GM21447 (cell line): ENCODE data around the gene RORB.
A peak's percentile ranks its signal among the peaks of the same experiment; 100 is the strongest.

ENCODE experiments used
- ATAC-seq: cut with Tn5 transposase; IDR thresholded peaks from one replicate; pipeline ENCODE4 v1.9.1; 2021; ENCODE audit not compliant: unreplicated experiment

Gene RORB

GRCh38 chr9:74496819-74497747 is at the start of gene RORB:
Gene RORB (plus strand): TSS chr9:74497335. CDS start chr9:74497977, 642 bp downstream.
- ATAC-seq: peak; percentile 75

DNA sequence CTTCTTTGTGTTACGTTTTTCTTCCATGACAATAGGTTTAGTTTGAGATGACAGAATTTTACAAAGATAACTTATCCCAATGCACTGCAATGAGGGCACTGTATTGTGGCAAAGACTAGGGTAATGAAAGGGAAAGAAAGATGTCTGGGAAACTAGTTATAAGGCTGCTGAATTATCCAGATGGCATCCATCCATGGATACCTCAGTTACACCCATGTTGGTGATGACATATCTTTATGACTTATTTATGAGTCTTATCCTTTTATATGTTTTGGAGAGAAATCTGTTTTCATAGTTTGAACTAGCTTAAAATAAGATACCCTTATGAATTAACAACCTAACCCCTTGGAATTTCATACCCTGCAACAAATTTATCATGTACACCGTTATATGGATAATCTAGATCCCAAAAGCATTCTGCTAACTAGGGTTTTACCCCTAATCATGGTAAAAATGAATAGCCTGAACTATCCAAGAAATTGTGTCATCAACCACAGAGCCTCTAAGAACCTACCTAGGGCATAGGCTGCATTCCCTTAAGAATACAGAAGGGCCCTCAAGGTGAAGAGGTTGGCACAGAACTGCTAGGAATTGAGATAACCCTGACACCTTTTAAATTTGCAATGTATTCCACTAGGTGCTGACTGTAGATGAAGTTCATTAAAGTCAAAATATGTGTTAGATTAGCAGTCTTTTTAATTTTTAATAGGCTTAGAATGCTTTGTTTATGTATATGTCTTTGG is 49.5 kb upstream of the RORB start:
- no peak for ATAC-seq

GRCh38 chr9:74449060-74449459 is 48.1 kb upstream of the RORB start:
- ATAC-seq: no peak

- ATAC-seq: no peak
Observed at GRCh38 chr9:74458832-74459231, 38.3 kb upstream of the RORB start.

DNA sequence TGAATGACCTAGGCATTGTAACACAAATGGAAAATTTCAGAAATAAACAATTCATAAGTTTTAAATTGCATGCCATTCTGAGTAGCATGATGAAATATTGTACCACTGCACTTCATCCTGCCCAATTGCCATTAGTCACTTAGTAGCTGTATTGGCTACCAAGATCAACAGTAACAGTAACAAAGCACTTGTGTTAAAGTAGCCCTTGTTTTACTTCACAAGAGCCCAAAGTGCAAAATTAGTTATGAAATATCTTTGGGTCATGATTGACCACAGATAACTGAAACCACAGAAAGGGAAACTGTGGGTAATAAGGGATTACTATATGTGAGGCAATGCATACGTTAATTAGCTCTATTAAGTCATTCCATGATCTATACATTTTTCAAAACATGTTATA is 33.3 kb upstream of the RORB start:
- no peak for ATAC-seq

DNA sequence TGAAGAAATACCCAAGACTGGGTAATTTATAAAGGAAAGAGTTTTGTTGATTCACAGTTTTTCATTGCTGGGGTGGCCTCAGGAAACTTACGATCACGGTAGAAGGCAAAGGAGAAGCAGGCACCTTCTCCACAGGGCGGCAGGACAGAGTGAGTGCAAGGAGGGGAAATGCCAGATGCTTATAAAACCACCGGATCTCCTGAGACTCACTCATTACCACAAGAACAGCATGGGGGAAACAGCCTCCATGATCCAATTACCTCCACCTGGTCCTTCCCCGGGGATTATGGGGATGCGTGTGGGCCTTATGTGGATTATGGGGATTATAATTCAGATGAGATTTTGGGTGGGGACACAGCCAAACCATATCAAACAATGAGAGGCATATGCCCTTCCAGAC is 18.5 kb upstream of the RORB start:
- ATAC-seq: no peak

DNA sequence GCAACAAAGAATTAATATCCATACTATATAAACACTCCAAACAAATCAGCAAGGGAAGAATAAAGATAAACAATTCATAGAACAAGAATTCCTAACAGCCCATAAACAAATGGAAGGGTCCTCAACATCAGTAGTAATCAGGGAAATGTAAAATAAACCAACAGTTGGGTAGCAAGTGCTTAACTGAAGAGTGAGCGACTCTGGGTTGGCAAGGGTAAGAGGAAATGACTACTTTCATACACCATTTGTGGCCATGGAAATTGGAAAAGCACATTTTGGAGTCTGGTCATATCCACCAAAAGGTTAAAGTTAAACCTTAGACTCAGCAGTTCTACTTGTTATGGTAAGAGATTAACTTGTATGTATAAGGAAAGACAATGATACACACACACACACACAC is 17.4 kb upstream of the RORB start:
- no peak for ATAC-seq

DNA sequence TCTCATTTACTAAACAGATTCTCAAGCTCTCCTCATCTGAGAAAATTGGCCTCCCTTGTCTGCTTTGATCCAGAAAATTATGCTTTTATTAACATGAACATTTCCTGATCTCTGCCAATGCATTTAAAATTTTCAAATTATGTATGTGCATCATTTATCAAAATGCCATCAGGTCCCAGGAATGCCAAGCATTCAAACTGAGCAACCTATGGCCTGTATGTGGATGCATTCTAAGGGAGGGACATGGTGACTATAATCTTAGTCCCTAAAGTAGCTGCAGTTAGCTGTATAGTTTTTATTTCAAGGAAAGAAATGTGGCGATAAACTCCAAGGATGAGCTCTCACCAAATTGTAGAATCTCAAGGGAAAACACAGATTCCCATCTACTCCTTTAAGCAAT is 9.7 kb upstream of the RORB start:
- no peak for ATAC-seq

- ATAC-seq: no peak
Observed at GRCh38 chr9:74493512-74493911, 3.6 kb upstream of the RORB start.

GRCh38 chr9:74494490-74494889 is 2.6 kb upstream of the RORB start:
- ATAC-seq: no peak

DNA sequence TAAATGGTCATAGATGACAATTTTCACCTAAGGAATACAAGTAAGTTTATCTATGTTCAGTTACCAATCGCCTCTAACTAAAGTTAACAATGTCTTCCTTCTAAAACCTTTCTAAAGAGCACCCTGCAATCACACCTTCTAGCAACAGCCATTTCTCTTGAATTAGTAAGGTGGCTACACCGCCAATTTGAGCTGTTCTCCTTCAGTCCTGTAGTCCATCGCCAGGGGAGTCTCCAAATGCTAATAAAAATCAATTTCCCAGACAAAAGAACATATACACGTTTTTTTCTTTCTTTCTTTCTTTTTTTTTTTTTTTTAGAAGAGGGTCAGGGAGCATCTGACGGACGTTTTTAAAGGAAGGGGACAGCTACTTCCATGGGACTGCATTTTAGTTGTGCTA is 729 bp upstream of the RORB start:
- no peak for ATAC-seq

DNA sequence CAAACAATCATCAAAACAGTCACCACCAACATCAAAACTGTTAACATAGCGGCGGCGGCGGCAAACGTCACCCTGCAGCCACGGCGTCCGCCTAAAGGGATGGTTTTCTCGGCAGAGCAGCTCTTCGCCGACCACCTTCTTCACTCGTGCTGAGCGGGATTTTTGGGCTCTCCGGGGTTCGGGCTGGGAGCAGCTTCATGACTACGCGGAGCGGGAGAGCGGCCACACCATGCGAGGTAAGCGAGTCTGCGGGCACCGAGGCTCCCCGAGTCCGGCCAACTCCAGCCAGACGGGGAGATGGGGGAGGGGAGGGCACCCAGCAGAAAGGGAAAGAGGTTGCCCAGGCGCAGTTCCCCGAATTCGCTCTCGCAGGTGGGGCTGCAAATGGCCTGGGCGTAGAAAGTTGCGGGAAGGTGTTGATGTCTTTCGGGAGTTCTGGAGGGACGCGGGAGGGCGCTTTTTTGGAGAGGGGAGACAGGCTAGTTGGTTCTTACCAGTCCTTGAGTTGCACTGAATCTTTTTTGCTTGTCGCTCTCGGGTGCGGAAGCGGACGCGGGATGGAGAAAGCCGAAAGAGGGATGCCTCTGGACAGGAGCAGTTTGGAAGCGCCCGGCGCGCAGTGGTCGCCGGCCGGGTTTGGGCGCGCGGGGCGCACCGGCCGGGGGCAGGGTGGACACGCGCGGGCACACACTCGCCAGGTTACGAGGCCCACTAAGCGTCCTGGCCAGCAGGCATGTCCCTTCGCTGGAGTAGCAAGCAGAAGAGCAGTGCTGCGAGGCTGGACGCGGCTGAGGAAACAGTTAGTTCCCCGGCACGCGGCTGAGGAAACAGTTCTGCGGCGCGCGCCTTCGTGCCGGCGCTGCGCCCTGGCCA is 849 bp downstream of the RORB start:
- peak; percentile 22 for ATAC-seq

GRCh38 chr9:74498621-74499095 is 1.5 kb downstream of the RORB start:
- no peak for ATAC-seq

DNA sequence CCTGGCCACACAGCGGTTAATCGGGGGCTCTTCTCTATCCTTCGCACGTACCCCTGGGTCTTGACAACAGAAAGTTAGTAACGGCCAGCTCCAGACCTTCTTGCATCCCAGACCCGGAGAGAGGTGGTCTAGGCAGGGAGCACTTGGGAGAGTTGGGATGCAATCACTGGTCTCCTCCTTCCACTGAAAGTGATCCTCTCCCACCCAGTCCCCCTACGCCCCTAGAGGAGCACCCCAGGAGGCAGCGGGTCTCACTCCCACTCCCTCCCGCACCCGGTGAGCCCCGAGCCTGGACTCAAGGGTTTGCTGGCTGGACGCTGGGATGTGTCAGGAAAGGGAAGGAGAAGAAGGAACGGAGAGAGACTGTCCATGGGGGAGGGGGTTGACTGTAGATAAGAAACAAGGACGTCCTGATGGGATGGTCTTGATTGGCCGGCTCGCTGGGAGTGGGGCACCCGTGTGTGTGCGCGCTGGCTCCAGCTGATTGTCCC is 2.0 kb downstream of the RORB start:
- no peak for ATAC-seq

GRCh38 chr9:74499770-74500583 is 2.8 kb downstream of the RORB start:
- ATAC-seq: no peak

GRCh38 chr9:74500584-74500924 is 3.4 kb downstream of the RORB start:
- no peak for ATAC-seq

DNA sequence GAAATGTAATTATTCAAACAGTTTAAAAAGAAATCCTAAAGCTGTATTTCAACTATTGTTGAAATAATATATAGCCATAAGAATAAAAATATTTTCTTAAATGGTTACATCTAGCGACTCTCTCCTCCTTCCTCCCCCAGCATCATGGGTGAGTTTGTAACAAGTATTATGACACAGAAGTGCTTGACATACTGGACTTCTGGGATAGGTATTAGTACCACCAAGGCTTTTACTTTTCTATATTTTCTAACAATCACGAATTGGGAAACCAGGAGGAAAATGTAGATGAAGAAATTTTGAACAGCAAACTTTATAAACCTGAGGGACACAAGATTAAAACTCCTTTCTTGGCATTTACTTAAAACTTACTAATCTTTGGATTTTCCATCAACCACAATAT is 4.4 kb downstream of the RORB start:
- ATAC-seq: no peak

GRCh38 chr9:74503219-74503618 is 6.1 kb downstream of the RORB start:
- ATAC-seq: no peak

DNA sequence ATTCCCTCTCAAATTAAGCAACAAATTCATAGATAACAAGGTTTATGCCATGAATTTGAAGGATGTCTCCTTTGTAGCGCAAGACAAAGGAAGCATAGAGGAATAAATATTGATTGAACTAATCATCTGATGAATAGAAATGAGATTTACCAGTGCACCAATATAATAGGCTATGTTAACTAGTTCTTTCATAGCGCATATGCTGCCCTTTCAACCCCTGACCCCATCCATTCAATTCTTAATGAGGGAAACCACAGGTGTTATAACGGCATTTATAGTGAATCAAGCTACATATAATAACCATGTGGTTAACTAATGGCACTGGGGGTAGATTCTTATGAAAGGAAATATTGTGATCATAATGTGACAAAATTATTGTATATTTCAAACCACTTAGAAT is 6.5 kb downstream of the RORB start:
- ATAC-seq: no peak

DNA sequence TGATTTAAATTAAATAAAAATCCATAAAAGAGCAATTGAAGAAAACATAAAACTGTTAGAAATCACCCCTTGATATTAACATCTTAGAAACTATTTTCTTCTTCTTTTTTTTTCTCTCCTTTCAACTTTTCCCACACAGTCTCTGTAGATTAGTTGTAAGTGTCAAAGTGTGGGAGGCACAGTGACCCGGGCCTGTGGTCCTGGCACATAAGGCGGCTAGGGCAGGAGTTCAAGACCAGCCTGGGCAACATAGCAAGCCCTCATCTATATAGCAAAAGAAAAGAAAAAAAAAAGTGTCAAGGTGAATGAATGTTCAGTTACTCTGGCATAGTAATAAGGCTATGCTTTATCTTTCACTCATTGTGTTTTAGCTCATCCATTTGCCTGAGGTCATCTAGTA is 14.2 kb downstream of the RORB start:
- no peak for ATAC-seq
